HepG2 (cell line): ENCODE results near the gene FGF4. TPM values are rescaled to one million over a fixed set of nuclear protein-coding genes. Genes with fewer than 3 reads are reported as not detected.

Source experiments
- CENPBD1 ChIP-seq: sonication (generic); formaldehyde crosslinking; IDR thresholded peaks from 2 replicates; pipeline ENCODE4 v1.8.0; 2022; ENCODE audit warnings: missing genetic modification reagents, low read depth, mild to moderate bottlenecking, borderline replicate concordance
- GABPB1 ChIP-seq: IDR thresholded peaks from 2 replicates; pipeline ENCODE4 v1.6.1; 2016; ENCODE audit warnings: mild to moderate bottlenecking, missing genetic modification reagents, moderate library complexity, missing compliant biosample characterization
- KDM2A ChIP-seq: sonication (generic); formaldehyde crosslinking; IDR thresholded peaks from 2 replicates; pipeline ENCODE4 v1.4.0; 2020; ENCODE audit warnings: low read depth, missing genetic modification reagents, borderline replicate concordance
- MEIS2 ChIP-seq: sonication (generic); formaldehyde crosslinking; IDR thresholded peaks from 2 replicates; pipeline ENCODE4 v1.9.0; 2021; ENCODE audit warnings: mild to moderate bottlenecking, missing genetic modification reagents
- PRDM15 ChIP-seq: sonication (generic); formaldehyde crosslinking; IDR thresholded peaks from 2 replicates; pipeline ENCODE4 v1.4.0; 2020; ENCODE audit warnings: missing genetic modification reagents
- RAD21 ChIP-seq: fragments of 450-650 bp; formaldehyde crosslinking; IDR thresholded peaks from 2 replicates; pipeline ENCODE4 v1.5.0; 2020; ENCODE audit warnings: mild to moderate bottlenecking
- RARG ChIP-seq: sonication (generic); formaldehyde crosslinking; IDR thresholded peaks from 2 replicates; pipeline ENCODE4 v1.4.0; 2020; ENCODE audit warnings: low read depth, mild to moderate bottlenecking, missing genetic modification reagents
- STAG1 ChIP-seq: sonication (generic); formaldehyde crosslinking; IDR thresholded peaks from 2 replicates; pipeline ENCODE4 v1.4.0; 2020; ENCODE audit warnings: missing genetic modification reagents
- ZNF552 ChIP-seq: sonication (generic); formaldehyde crosslinking; IDR thresholded peaks from 2 replicates; pipeline ENCODE4 v1.9.0; 2022; ENCODE audit warnings: missing genetic modification reagents, mild to moderate bottlenecking, borderline replicate concordance
- polyA plus RNA-seq, 8 experiments: library from polyadenylated mRNA; depleted of rRNA in 3 of 8; stranded (reverse) in 7 of 8; unstranded in 1 of 8; fragments of >200 nt; fragmentation: Illumina TruSeq in 4 of 8; extraction: Trizol in 4 of 8; gene quantifications; 2 replicates each; pipeline versions ENCODE4 v1.2.1 to v1.2.3, GENCODE V29; 2011 to 2016; ENCODE audit warnings: low read depth in 4 of 8, missing spikeins in 1 of 8, mixed read lengths in 1 of 8; ENCODE audit not compliant: insufficient read depth in 1 of 8
- total RNA-seq, 5 experiments: library from RNA; depleted of rRNA; stranded (reverse); fragments of >200 nt; fragmentation: Illumina TruSeq; extraction: Trizol; gene quantifications; 2 replicates each; pipeline ENCODE4 v1.2.3, GENCODE V29; 2016; ENCODE audit warnings: low read depth in 1 of 5
- TF ChIP-seq, protein P1 (sequence below): sonication (generic); formaldehyde crosslinking; conservative IDR thresholded peaks from 2 replicates; pipeline ENCODE4 v1.4.0; 2020; ENCODE audit warnings: missing genetic modification reagents

Gene FGF4
- total and polyA plus RNA-seq, 2 of the 13 experiments (the other 11 are each of a cell fraction or from before 2014, with no cell fraction given) = not detected

- TF ChIP-seq GABPB1 (CRISPR knock-in tag) (no peak), MEIS2 (no peak), KDM2A (CRISPR knock-in tag) (no peak), ZNF552 (CRISPR knock-in tag) (no peak), CENPBD1 (CRISPR knock-in tag) (no peak), PRDM15 (CRISPR knock-in tag) (no peak), RARG (CRISPR knock-in tag) (no peak), STAG1 (CRISPR knock-in tag) (peak; percentile 58), RAD21 (CRISPR knock-in tag) (0 out of 2 replicates have a peak, but pooled peaks have one; percentile 17)
- TF ChIP-seq, protein P1, sequence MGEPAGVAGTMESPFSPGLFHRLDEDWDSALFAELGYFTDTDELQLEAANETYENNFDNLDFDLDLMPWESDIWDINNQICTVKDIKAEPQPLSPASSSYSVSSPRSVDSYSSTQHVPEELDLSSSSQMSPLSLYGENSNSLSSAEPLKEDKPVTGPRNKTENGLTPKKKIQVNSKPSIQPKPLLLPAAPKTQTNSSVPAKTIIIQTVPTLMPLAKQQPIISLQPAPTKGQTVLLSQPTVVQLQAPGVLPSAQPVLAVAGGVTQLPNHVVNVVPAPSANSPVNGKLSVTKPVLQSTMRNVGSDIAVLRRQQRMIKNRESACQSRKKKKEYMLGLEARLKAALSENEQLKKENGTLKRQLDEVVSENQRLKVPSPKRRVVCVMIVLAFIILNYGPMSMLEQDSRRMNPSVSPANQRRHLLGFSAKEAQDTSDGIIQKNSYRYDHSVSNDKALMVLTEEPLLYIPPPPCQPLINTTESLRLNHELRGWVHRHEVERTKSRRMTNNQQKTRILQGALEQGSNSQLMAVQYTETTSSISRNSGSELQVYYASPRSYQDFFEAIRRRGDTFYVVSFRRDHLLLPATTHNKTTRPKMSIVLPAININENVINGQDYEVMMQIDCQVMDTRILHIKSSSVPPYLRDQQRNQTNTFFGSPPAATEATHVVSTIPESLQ (CRISPR knock-in tag) = no peak
Observed at GRCh38 chr11:69721745-69722144, 53.4 kb downstream of the FGF4 start (continued).
